ENCODE measurements around the gene CCL8.
A peak's percentile ranks its signal among the peaks of the same experiment; 100 is the strongest.
"Not testable (repeated sequence)": the region's sequence is repeated elsewhere in the genome, so short reads cannot be mapped to it uniquely, and the experiment has no call there.

CCL8 gene

DNA sequence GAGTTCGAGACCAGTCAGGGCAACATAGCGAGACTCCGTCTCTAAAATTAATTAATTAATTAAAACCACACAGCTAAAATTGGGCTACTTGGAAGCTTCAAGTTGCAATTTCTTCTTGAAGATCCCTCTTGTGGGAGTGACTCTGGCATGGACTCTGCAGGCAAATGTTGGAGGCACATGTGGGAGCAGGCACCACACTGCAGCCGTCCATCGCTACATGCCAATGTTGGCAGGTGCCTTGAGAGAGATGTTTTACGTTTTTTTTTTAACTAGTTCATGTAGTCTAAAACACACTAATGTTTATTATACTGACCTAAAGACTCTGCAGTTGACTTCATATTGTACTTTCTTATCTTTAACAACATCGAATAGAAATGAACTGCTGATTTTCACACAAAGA is 7.9 kb upstream of the CCL8 start:
- DNase-seq (ENCODE audit: low read depth): no peak
- TF ChIP-seq, protein P1, sequence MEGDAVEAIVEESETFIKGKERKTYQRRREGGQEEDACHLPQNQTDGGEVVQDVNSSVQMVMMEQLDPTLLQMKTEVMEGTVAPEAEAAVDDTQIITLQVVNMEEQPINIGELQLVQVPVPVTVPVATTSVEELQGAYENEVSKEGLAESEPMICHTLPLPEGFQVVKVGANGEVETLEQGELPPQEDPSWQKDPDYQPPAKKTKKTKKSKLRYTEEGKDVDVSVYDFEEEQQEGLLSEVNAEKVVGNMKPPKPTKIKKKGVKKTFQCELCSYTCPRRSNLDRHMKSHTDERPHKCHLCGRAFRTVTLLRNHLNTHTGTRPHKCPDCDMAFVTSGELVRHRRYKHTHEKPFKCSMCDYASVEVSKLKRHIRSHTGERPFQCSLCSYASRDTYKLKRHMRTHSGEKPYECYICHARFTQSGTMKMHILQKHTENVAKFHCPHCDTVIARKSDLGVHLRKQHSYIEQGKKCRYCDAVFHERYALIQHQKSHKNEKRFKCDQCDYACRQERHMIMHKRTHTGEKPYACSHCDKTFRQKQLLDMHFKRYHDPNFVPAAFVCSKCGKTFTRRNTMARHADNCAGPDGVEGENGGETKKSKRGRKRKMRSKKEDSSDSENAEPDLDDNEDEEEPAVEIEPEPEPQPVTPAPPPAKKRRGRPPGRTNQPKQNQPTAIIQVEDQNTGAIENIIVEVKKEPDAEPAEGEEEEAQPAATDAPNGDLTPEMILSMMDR (IDR thresholded peaks at IDR 0.05; ENCODE audit: insufficient read depth, low read depth, low read length, missing control alignments): no peak
- H3K4me3 ChIP-seq (ENCODE audit: low read length): no peak overlapping the region

DNA sequence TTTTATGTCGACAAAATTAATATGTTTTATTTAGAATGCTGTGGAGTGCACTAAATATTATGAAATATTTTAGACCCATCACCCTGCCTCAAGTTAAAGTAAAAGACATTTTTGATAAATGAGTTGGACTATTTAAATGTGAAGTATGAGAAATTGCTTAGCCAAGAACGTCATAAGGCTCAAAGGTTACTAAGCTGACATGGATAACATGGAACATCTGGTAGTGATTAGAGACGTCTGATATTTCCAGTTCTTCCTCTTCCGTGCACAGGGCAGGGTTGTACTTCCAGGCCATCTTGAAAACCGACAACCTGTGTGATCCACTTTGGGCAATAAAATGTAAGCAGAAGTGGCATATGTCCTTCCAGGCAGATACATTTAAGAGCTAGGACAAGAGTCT is 7.2 kb upstream of the CCL8 start:
- DNase-seq (ENCODE audit: low read depth): no peak

DNA sequence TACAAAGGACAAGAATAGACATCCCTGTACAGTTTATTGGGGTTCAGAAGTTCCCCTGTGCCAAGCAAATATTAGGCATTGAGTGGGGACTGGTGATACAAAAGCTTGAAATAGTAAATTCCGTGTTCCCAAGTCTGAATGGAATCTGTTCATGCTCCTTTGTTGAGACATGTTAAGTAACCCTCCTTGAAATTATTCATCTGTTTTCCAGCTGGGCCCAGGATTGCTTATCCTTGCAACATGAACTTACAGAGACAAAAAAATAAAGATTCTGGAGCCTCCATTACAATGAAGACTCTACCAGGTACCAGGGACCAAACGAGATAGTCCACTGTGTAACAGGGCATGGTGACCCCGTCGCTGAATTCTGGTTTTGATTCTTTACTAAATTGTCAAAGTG is 6.1 kb upstream of the CCL8 start:
- peak; percentile 6 for DNase-seq (ENCODE audit: low read depth)
- H3K4me3 ChIP-seq (ENCODE audit: low read length): no peak overlapping the region
- TF ChIP-seq, protein P1 (IDR thresholded peaks at IDR 0.05; ENCODE audit: insufficient read depth, low read depth, low read length, missing control alignments): no peak

More for the DNA sequence above, 7.2 kb upstream of the CCL8 start:
- TF ChIP-seq, protein P1 (IDR thresholded peaks at IDR 0.05; ENCODE audit: insufficient read depth, low read depth, low read length, missing control alignments): no peak
- no peak overlapping the region for H3K4me3 ChIP-seq (ENCODE audit: low read length)

DNA sequence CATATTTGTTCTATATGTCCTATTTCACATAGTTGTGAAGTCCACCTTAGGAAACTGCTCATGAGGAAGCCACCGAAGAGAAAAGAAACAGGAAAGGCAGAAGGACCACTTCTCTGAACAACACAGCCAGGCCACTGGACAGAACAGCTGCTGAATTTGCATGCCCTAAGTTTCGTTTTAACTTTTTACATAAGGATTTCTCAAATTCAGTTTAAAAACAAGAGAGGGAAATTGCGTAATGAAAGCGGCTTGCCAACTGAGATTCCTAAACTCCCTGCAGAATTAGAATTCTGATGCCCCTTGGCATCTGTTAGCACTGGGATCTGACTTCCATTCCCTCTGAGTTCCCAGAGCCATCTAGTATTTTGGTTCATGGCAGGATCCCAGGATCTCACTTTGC is 5.0 kb upstream of the CCL8 start:
- no peak for DNase-seq (ENCODE audit: low read depth)
- H3K4me3 ChIP-seq (ENCODE audit: low read length): no peak overlapping the region
- TF ChIP-seq, protein P1 (IDR thresholded peaks at IDR 0.05; ENCODE audit: insufficient read depth, low read depth, low read length, missing control alignments): no peak

DNA sequence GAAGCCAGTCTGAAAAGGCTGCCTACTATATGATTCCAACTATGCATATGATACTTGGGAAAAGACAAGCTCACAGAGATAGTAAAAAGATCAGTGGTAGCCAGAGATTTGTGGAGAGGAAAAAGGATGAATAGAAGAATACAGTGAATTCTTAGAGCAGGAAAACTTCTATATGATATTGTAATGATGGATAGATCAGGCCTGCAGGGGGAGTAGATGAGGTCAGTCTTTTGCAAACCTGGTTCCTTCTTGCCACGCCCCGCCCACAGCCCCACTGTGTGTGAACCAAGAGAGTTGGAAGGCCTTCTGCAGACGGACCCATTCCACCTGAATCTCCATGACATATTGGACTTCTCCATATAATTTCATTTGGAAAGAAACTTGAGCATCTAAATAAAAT is 761 bp upstream of the CCL8 start:
- peak; percentile 5 for DNase-seq (ENCODE audit: low read depth)
- H3K4me3 ChIP-seq (ENCODE audit: low read length): no peak overlapping the region
- TF ChIP-seq, protein P1 (IDR thresholded peaks at IDR 0.05; ENCODE audit: insufficient read depth, low read depth, low read length, missing control alignments): no peak

DNA sequence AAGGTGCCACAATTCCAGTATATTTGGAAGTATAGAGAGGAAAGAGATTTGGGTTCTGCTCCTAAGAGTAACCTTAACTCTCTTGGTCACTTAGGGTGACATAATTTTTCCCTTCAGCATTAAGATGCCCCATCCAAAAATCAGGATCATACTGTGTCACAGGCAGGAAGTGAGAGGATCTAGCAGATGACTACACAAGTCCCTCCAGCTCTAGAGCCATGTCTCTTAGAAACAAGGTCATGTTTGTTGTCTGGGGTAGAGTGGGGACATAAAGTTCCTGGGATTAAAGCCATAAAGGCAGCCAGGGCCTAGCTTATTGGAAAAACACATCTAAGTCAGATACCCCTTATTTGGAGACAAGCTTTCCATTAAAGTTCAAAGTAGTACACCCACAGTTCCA is 2.7 kb downstream of the CCL8 start:
- TF ChIP-seq, protein P1 (IDR thresholded peaks at IDR 0.05; ENCODE audit: insufficient read depth, low read depth, low read length, missing control alignments): no peak
- no peak overlapping the region for H3K4me3 ChIP-seq (ENCODE audit: low read length)
- DNase-seq (ENCODE audit: low read depth): no peak

DNA sequence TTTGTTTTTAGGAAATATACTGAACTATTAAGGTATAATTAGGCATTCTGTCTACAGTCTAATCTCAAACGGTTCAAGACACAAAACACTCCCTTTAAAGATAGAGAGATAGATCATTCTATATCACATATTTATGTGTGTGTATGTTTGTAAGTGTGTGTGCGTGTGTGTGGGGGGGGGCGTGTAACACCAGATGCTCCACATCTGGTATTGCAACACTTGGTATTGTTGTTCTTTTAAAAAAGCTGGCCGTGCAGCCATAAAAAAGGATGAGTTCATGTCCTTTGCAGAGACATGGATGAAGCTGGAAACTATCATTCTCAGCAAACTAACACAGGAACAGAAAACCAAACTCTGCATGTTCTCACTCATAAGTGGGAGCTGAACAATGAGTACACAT is 8.3 kb downstream of the CCL8 start:
- not testable (repeated sequence) for H3K4me3 ChIP-seq (ENCODE audit: low read length); DNase-seq (ENCODE audit: low read depth)

DNA sequence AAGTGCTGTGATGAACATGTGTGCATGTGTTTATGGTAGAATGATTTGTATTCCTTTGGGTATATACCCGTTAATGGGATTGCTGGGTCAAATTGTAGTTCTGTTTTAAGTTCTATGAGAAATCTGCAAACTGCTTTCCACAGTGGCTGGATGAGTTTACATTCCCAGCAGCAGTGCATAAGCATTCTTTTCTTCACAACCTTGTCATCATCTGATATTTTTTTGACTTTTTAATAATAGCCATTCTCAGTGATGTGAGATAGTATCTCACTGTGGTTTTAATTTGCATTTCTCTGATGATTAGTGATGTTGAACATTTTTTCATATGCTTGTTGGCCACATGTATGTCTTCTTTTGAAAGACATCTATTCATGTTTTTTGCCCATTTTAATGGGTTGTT is 18.5 kb downstream of the CCL8 start:
- DNase-seq (ENCODE audit: low read depth): no peak
- TF ChIP-seq, protein P1 (IDR thresholded peaks at IDR 0.05; ENCODE audit: insufficient read depth, low read depth, low read length, missing control alignments): no peak
- no peak overlapping the region for H3K4me3 ChIP-seq (ENCODE audit: low read length)

All from epithelial cell of esophagus (primary cell).